WTC11 (cell line): ENCODE measurements around the gene SIT1. TPM values are rescaled to one million over a fixed set of nuclear protein-coding genes. Genes with fewer than 3 reads are reported as not detected.

Experiments used
- ATAC-seq: fragments of 200-7000 bp; cut with Tn5 transposase; 2 replicates; pipeline ENCODE4 v1.10.0; 2021; ENCODE audit warnings: mild to moderate bottlenecking, moderate library complexity
- CTCF ChIA-PET: fragments of 300-600 bp; sonication (Branson Sonifier 250); formaldehyde crosslinking; loops from one replicate; lab custom pipeline; 2021; ENCODE audit warnings: antibody characterized with exemption; lab: Charles Lee
- POLR2A ChIA-PET: fragments of 350-600 bp; sonication (Branson Sonifier 250); formaldehyde crosslinking; loops from one replicate; lab custom pipeline; 2021; ENCODE audit warnings: antibody characterized with exemption; lab: Charles Lee
- DNase-seq: peaks from one replicate; pipeline ENCODE4 v3.0.0; 2021; ENCODE audit warnings: low spot score
- H3K27ac Mint-ChIP-seq: 2 replicates; pipeline ENCODE4 v1.8.0; 2021; ENCODE audit warnings: mixed read lengths
- H3K27me3 Mint-ChIP-seq: 2 replicates; pipeline ENCODE4 v1.8.0; 2021; ENCODE audit warnings: low read depth, mild to moderate bottlenecking, moderate library complexity, mixed read lengths
- H3K36me3 Mint-ChIP-seq: 2 replicates; pipeline ENCODE4 v1.8.0; 2021; ENCODE audit warnings: mixed read lengths
- H3K4me1 Mint-ChIP-seq: 2 replicates; pipeline ENCODE4 v1.8.0; 2022; ENCODE audit warnings: mixed read lengths
- H3K4me3 Mint-ChIP-seq: 2 replicates; pipeline ENCODE4 v1.8.0; 2021; ENCODE audit warnings: mild to moderate bottlenecking, moderate library complexity, mixed read lengths
- H3K9me3 Mint-ChIP-seq: 2 replicates; pipeline ENCODE4 v1.8.0; 2021; ENCODE audit warnings: mixed read lengths
- AFF4 ChIP-seq: sonication (generic); formaldehyde crosslinking; IDR thresholded peaks from 2 replicates; pipeline ENCODE4 v1.8.1; 2023; ENCODE audit warnings: mild to moderate bottlenecking, missing genetic modification reagents, borderline replicate concordance
- CREM ChIP-seq: sonication (generic); formaldehyde crosslinking; IDR thresholded peaks from 2 replicates; pipeline ENCODE4 v1.8.1; 2022; ENCODE audit warnings: mild to moderate bottlenecking, missing genetic modification reagents, moderate library complexity
- ETV6 ChIP-seq: sonication (generic); formaldehyde crosslinking; IDR thresholded peaks from 2 replicates; pipeline ENCODE4 v1.8.1; 2022; ENCODE audit warnings: mild to moderate bottlenecking, missing genetic modification reagents
- FOXJ3 ChIP-seq: sonication (generic); formaldehyde crosslinking; IDR thresholded peaks from 2 replicates; pipeline ENCODE4 v1.9.0; 2021; ENCODE audit warnings: missing genetic modification reagents, mild to moderate bottlenecking, borderline replicate concordance
- FOXK1 ChIP-seq: sonication (generic); formaldehyde crosslinking; IDR thresholded peaks from 2 replicates; pipeline ENCODE4 v1.8.0; 2022; ENCODE audit warnings: mild to moderate bottlenecking, moderate library complexity, missing genetic modification reagents
- GABPB1 ChIP-seq: sonication (generic); formaldehyde crosslinking; IDR thresholded peaks from 2 replicates; pipeline ENCODE4 v1.8.1; 2023; ENCODE audit warnings: mild to moderate bottlenecking, missing genetic modification reagents
- GRHL2 ChIP-seq: fragments of 250-450 bp; sonication (Bioruptor Pico); IDR thresholded peaks from 2 replicates; pipeline ENCODE4 v1.8.0; 2022; ENCODE audit warnings: mild to moderate bottlenecking, moderate library complexity; ENCODE audit not compliant: insufficient replicate concordance, severe bottlenecking
- HMGA2 ChIP-seq: fragments of 250-450 bp; sonication (Bioruptor Pico); IDR thresholded peaks from 2 replicates; pipeline ENCODE4 v1.4.0; 2021; ENCODE audit warnings: mild to moderate bottlenecking, moderate library complexity
- IRF2 ChIP-seq: sonication (generic); formaldehyde crosslinking; IDR thresholded peaks from 2 replicates; pipeline ENCODE4 v1.8.0; 2022; ENCODE audit warnings: low read depth, missing genetic modification reagents, borderline replicate concordance
- JUN ChIP-seq: sonication (generic); formaldehyde crosslinking; IDR thresholded peaks from 2 replicates; pipeline ENCODE4 v1.8.0; 2023; ENCODE audit warnings: mild to moderate bottlenecking, missing genetic modification reagents
- MYBL2 ChIP-seq: sonication (generic); formaldehyde crosslinking; IDR thresholded peaks from 2 replicates; pipeline ENCODE4 v1.8.1; 2023; ENCODE audit warnings: mild to moderate bottlenecking, moderate library complexity, missing genetic modification reagents
- SMAD4 ChIP-seq: sonication (generic); formaldehyde crosslinking; IDR thresholded peaks from 2 replicates; pipeline ENCODE4 v1.8.0; 2022; ENCODE audit warnings: mild to moderate bottlenecking, missing genetic modification reagents
- SP1 ChIP-seq: sonication (generic); formaldehyde crosslinking; conservative IDR thresholded peaks from 2 replicates; pipeline ENCODE4 v1.8.1; 2022; ENCODE audit warnings: missing genetic modification reagents
- TEAD1 ChIP-seq: sonication (generic); formaldehyde crosslinking; IDR thresholded peaks from 2 replicates; pipeline ENCODE4 v1.8.0; 2022; ENCODE audit warnings: mild to moderate bottlenecking, missing genetic modification reagents
- TEAD4 ChIP-seq: sonication (generic); formaldehyde crosslinking; IDR thresholded peaks from 2 replicates; pipeline ENCODE4 v1.8.0; 2022; ENCODE audit warnings: mild to moderate bottlenecking, missing genetic modification reagents
- USF1 ChIP-seq: sonication (generic); formaldehyde crosslinking; IDR thresholded peaks from 2 replicates; pipeline ENCODE4 v1.8.0; 2022; ENCODE audit warnings: mild to moderate bottlenecking, missing genetic modification reagents
- ZNF138 ChIP-seq: sonication (generic); formaldehyde crosslinking; conservative IDR thresholded peaks from 2 replicates; pipeline ENCODE4 v1.8.1; 2022; ENCODE audit warnings: mild to moderate bottlenecking, moderate library complexity, missing genetic modification reagents
- ZNF232 ChIP-seq: sonication (generic); formaldehyde crosslinking; IDR thresholded peaks from 2 replicates; pipeline ENCODE4 v1.8.0; 2022; ENCODE audit warnings: mild to moderate bottlenecking, missing genetic modification reagents
- ZNF317 ChIP-seq: sonication (generic); formaldehyde crosslinking; IDR thresholded peaks from 2 replicates; pipeline ENCODE4 v1.8.1; 2023; ENCODE audit warnings: low read depth, mild to moderate bottlenecking, moderate library complexity, missing genetic modification reagents, borderline replicate concordance
- ZNF671 ChIP-seq: fragments of 250-450 bp; sonication (Bioruptor Pico); IDR thresholded peaks from 2 replicates; pipeline ENCODE4 v1.8.0; 2021; ENCODE audit warnings: mild to moderate bottlenecking
- total RNA-seq: library from RNA; stranded (reverse); gene quantifications from 3 replicates; pipeline ENCODE4 v1.2.3, GENCODE V29; 2021
- TF ChIP-seq, protein P1 (sequence below): sonication (generic); formaldehyde crosslinking; IDR thresholded peaks from 2 replicates; pipeline ENCODE4 v1.8.1; 2022; ENCODE audit warnings: mild to moderate bottlenecking, moderate library complexity, missing genetic modification reagents
- TF ChIP-seq, protein P2 (sequence below): sonication (generic); formaldehyde crosslinking; IDR thresholded peaks from 2 replicates; pipeline ENCODE4 v1.8.1; 2023; ENCODE audit warnings: mild to moderate bottlenecking, missing genetic modification reagents, moderate library complexity
- TF ChIP-seq, protein P3 (sequence below): fragments of 250-450 bp; sonication (Bioruptor Pico); IDR thresholded peaks from 2 replicates; pipeline ENCODE4 v1.9.0; 2021; ENCODE audit warnings: mild to moderate bottlenecking
- TF ChIP-seq, protein P4 (sequence below): sonication (generic); formaldehyde crosslinking; IDR thresholded peaks from 2 replicates; pipeline ENCODE4 v1.8.0; 2022; ENCODE audit warnings: mild to moderate bottlenecking, missing genetic modification reagents

The SIT1 gene
- total RNA-seq, 1 experiment from 2014 or later: 4.1 TPM

DNA sequence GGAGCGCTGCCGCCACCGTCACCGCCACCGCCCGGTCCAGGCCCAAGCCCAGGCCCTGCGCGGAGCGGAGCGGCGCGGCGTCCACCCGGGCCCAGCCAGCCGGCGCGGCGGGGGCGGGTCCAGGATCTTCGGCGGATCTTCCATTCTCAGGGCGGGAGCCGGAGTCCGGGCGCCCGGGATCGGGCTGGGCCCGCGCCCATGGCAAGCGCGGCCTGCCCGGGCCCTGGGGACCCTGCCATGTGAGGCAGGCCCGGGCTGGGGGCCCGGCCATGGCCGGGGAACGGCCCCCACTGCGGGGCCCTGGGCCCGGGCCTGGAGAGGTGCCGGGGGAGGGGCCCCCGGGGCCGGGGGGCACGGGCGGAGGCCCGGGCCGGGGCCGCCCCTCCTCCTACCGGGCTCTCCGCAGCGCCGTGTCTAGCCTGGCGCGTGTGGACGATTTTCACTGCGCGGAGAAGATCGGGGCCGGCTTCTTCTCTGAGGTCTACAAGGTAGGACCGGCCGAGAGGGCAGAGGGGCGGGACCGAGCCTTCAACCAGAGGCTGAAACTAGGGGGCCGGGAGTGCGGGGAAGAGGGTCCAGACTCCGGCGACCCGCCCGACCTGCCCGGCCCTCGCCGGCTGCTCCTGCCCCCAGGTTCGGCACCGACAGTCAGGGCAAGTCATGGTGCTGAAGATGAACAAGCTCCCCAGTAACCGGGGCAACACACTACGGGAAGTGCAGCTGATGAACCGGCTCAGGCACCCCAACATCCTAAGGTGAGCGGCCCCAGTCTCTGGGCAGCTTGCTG is 45.2 kb downstream of the SIT1 start (continued):
- TF ChIP-seq FOXK1 (CRISPR knock-in tag) (no peak), GRHL2 (no peak), IRF2 (no peak)
- TF ChIP-seq, protein P1, sequence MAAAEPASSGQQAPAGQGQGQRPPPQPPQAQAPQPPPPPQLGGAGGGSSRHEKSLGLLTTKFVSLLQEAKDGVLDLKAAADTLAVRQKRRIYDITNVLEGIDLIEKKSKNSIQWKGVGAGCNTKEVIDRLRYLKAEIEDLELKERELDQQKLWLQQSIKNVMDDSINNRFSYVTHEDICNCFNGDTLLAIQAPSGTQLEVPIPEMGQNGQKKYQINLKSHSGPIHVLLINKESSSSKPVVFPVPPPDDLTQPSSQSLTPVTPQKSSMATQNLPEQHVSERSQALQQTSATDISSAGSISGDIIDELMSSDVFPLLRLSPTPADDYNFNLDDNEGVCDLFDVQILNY (CRISPR knock-in tag): no peak
- TF ChIP-seq, protein P2, sequence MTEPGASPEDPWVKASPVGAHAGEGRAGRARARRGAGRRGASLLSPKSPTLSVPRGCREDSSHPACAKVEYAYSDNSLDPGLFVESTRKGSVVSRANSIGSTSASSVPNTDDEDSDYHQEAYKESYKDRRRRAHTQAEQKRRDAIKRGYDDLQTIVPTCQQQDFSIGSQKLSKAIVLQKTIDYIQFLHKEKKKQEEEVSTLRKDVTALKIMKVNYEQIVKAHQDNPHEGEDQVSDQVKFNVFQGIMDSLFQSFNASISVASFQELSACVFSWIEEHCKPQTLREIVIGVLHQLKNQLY (CRISPR knock-in tag): no peak

GRCh38 chr9:35604578-35605350 is 46.0 kb downstream of the SIT1 start, which contains the start of gene TESK1:
TESK1 (plus strand) TSS chr9:35605262; CDS start chr9:35605620, 358 bp downstream.
- Mint-ChIP-seq H3K27ac (peak within 1 kb of the TSS; percentile 100), H3K9me3 (no peaks in the 10 kb centered on the region), H3K4me3 (peak within 1 kb of the TSS; percentile 99), H3K27me3 (peaks cover 5% of the 10 kb centered on the region), H3K4me1 (peaks cover 19% of the 10 kb centered on the region), H3K36me3 (no peaks in the 10 kb centered on the region)
- TF ChIP-seq USF1 (0 out of 2 replicates have a peak, but pooled peaks have one; percentile 28), SP1 (CRISPR knock-in tag) (peak; percentile 64; the same call in 1 of the 2 replicates), HMGA2 (CRISPR knock-in tag) (no peak)
- peak; percentile 34 for ATAC-seq
- DNase-seq: peak; percentile 90
- CTCF ChIA-PET: interaction anchor here (0.6 to 3.3 kb wide), 15 partner anchors 9 to 277 kb away, joined by 3 to 36 read pairs (median 5); partner anchors contain the start of genes ARHGEF39, CCDC107, CD72 and RMRP
- POLR2A ChIA-PET: interaction anchor here (0.6 to 1.5 kb wide), 5 partner anchors 12 to 209 kb away, joined by 3 to 4 read pairs (median 3); no protein-coding TSS in a partner anchor

DNA sequence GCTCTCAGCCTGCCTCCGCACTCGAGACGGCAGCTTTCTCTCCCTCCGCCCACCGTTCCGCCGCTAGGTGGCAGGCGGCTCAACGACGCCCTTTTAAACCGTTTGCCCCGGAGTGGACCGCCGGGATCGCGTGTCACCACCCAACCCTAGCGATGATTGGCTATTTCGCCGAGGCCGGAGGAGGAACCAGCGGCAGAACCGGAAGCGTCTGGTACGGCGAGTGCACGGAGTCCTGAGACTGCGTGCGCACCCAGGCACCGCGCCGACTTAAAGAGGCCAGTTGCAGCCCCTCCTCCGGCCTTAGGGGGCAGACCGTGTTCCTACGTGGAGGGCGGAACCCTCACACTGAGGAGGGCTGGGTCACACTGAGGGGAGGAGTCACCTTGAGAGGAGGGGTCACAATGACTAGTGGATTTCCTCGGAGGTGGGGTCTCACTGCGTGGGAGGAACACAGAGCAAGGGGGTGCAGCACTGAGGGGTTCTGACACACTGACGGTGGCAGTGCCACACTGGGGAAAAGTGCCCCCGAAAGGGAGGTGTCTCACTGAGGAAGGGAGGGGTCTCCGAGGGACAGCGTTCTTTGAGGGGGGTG is 46.6 kb downstream of the SIT1 start:
- ATAC-seq (peak; percentile 89), DNase-seq (peak; percentile 99)
- Mint-ChIP-seq H3K9me3 (no peaks in the 10 kb centered on the region), H3K4me3 (peak overlapping the region; percentile 99), H3K36me3 (no peaks in the 10 kb centered on the region), H3K27ac (peak overlapping the region; percentile 100), H3K27me3 (peaks cover 5% of the 10 kb centered on the region), H3K4me1 (peaks cover 25% of the 10 kb centered on the region)
- ChIA-PET POLR2A (interaction anchor here (0.6 to 1.1 kb wide), 4 partner anchors 42 to 533 kb away, joined by 3 to 4 read pairs (median 4); partner anchors contain the start of gene TLN1), CTCF (interaction anchor here (0.6 to 3.3 kb wide), 54 partner anchors 8 to 902 kb away, joined by 3 to 36 read pairs (median 4); partner anchors contain the start of genes ARHGEF39, ATOSB, CCDC107 and CD72)
- TF ChIP-seq AFF4 (CRISPR knock-in tag) (no peak), MYBL2 (CRISPR knock-in tag) (peak; percentile 93), FOXJ3 (CRISPR knock-in tag) (no peak), ZNF232 (0 out of 2 replicates have a peak, but pooled peaks have one; percentile 17), ETV6 (peak; percentile 69; the same call in 1 of the 2 replicates), ZNF138 (no peak), GABPB1 (CRISPR knock-in tag) (0 out of 2 replicates have a peak, but pooled peaks have one; percentile 33), JUN (CRISPR knock-in tag) (no peak), ZNF317 (CRISPR knock-in tag) (no peak), TEAD4 (CRISPR knock-in tag) (no peak), CREM (0 out of 2 replicates have a peak, but pooled peaks have one; percentile 52), ZNF671 (CRISPR knock-in tag) (no peak), SMAD4 (CRISPR knock-in tag) (no peak), TEAD1 (CRISPR knock-in tag) (peak; percentile 80; the same call in 1 of the 2 replicates)
- TF ChIP-seq, protein P3, sequence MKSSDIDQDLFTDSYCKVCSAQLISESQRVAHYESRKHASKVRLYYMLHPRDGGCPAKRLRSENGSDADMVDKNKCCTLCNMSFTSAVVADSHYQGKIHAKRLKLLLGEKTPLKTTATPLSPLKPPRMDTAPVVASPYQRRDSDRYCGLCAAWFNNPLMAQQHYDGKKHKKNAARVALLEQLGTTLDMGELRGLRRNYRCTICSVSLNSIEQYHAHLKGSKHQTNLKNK (CRISPR knock-in tag): no peak
- TF ChIP-seq, protein P4, sequence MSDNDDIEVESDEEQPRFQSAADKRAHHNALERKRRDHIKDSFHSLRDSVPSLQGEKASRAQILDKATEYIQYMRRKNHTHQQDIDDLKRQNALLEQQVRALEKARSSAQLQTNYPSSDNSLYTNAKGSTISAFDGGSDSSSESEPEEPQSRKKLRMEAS (CRISPR knock-in tag): peak; percentile 92
